ENCODE data around the gene PIF1.
"Not testable (repeated sequence)": the region's sequence is repeated elsewhere in the genome, so short reads cannot be mapped to it uniquely, and the experiment has no call there.

The PIF1 gene

DNA sequence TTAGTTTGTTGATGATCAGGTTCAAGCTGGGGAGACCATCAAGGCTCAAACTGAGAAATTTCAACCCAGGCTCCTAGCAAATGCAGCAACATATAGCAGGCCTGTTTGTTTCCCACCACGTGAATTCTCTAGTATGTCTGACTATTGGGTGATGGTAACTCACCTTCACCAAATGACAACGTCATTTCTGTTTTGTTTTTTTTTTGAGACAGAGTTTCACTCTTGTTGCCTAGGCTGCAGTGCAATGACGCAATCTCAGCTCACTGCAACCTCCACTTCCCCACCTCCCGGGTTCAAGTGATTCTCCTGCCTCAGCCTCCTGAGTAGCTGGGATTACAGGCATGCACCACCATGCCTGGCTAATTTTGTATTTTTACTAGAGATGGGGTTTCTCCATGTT is 10.5 kb downstream of the PIF1 start:
- not testable (repeated sequence) for H3K36me3 ChIP-seq (ENCODE audit: control insufficient read depth, insufficient read depth, low read length); H3K4me3 ChIP-seq (ENCODE audit: low read length); H3K9ac ChIP-seq (ENCODE audit: low read length); H3K4me1 ChIP-seq (ENCODE audit: control insufficient read depth, insufficient read depth, low read length); H3K27me3 ChIP-seq (ENCODE audit: control insufficient read depth, insufficient read depth, low read length); H3K27ac ChIP-seq (ENCODE audit: low read depth, low read length)

DNA sequence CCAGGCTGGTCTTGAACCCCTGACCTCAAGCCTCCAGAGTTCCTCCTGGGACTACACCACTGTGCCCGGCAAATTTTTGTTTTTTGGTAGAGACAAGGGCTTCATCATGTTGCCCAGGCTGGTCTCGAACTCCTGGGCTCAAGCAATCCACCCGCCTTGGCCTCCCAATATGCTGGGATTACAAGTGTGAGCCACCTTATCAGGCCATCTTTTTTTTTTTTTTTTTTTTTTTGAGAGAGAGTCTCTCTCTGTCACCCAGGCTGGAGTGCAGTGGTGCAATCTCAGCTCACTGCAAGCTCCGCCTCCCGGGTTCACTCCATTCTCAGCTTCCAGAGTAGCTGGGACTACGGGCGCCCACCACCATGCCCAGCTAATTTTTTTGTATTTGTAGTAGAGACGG is 11.2 kb downstream of the PIF1 start:
- not testable (repeated sequence) for H3K27me3 ChIP-seq (ENCODE audit: control insufficient read depth, insufficient read depth, low read length); H3K36me3 ChIP-seq (ENCODE audit: control insufficient read depth, insufficient read depth, low read length); H3K4me3 ChIP-seq (ENCODE audit: low read length); H3K9ac ChIP-seq (ENCODE audit: low read length); H3K4me1 ChIP-seq (ENCODE audit: control insufficient read depth, insufficient read depth, low read length); H3K27ac ChIP-seq (ENCODE audit: low read depth, low read length)

GRCh38 chr15:64813075-64813474 is 12.4 kb downstream of the PIF1 start:
- Histone ChIP-seq H3K4me3 (ENCODE audit: low read length) (no peak overlapping the region), H3K9ac (ENCODE audit: low read length) (no peak overlapping the region), H3K36me3 (ENCODE audit: control insufficient read depth, insufficient read depth, low read length) (no peaks in the 10 kb centered on the region), H3K27me3 (ENCODE audit: control insufficient read depth, insufficient read depth, low read length) (no peaks in the 10 kb centered on the region), H3K27ac (ENCODE audit: low read depth, low read length) (no peak overlapping the region), H3K4me1 (ENCODE audit: control insufficient read depth, insufficient read depth, low read length) (peaks cover 15% of the 10 kb centered on the region)

GRCh38 chr15:64810497-64811326 is 14.7 kb downstream of the PIF1 start:
- Histone ChIP-seq H3K27ac (ENCODE audit: low read depth, low read length) (peak overlapping the region; percentile 68), H3K9ac (ENCODE audit: low read length) (no peak overlapping the region), H3K4me1 (ENCODE audit: control insufficient read depth, insufficient read depth, low read length) (peaks cover 25% of the 10 kb centered on the region), H3K4me3 (ENCODE audit: low read length) (no peak overlapping the region), H3K36me3 (ENCODE audit: control insufficient read depth, insufficient read depth, low read length) (no peaks in the 10 kb centered on the region), H3K27me3 (ENCODE audit: control insufficient read depth, insufficient read depth, low read length) (no peaks in the 10 kb centered on the region)

DNA sequence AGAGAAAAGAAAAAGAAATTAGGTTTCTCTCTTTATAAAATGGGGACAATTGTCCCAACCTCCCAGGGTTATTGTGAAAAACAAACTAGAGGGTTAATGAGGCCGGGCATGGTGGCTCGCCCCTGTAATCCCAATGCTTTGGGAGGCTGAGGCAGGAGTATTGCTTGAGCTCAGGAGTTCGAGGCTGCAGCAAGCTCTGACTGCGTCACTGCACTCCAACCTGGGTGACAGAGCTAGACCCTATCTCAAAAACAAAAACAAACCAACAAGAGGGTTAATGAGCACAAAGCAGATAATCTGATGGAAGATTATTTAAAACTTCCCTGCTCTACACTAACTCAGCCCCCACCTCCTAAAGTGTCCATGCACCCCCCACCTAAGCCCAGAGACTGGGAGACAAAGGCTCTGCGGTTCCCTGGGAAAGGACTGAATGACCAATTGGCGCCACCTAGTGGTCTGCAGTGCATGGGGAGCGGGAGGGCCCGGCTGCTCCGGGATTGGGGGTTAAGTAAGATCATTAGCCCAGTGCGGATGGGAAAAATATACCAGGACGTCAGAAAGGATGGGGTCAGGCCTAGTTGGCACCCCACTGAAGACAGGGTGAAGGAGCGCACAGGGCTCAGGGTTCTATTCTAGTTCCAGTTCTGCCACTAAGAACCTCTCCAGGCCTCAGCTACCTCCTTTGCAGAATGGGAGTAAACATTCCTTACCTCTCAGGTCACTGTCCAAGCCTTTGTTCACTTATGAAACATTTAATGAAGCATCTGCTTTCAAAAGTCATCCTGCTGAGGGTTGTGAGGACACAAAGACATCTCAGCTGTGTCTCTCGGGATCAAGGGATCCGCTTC is 15.6 kb downstream of the PIF1 start:
- Histone ChIP-seq H3K4me3 (ENCODE audit: low read length) (no peak overlapping the region), H3K9ac (ENCODE audit: low read length) (no peak overlapping the region), H3K27ac (ENCODE audit: low read depth, low read length) (peak overlapping the region; percentile 74), H3K36me3 (ENCODE audit: control insufficient read depth, insufficient read depth, low read length) (no peaks in the 10 kb centered on the region), H3K27me3 (ENCODE audit: control insufficient read depth, insufficient read depth, low read length) (no peaks in the 10 kb centered on the region), H3K4me1 (ENCODE audit: control insufficient read depth, insufficient read depth, low read length) (peaks cover 25% of the 10 kb centered on the region)

- Histone ChIP-seq H3K27ac (ENCODE audit: low read depth, low read length) (peak overlapping the region; percentile 74), H3K36me3 (ENCODE audit: control insufficient read depth, insufficient read depth, low read length) (no peaks in the 10 kb centered on the region), H3K9ac (ENCODE audit: low read length) (no peak overlapping the region), H3K27me3 (ENCODE audit: control insufficient read depth, insufficient read depth, low read length) (no peaks in the 10 kb centered on the region), H3K4me3 (ENCODE audit: low read length) (no peak overlapping the region), H3K4me1 (ENCODE audit: control insufficient read depth, insufficient read depth, low read length) (peaks cover 25% of the 10 kb centered on the region)
These were observed 16.5 kb downstream of the PIF1 start for GRCh38 chr15:64808785-64809453.

GRCh38 chr15:64807751-64808222 is 17.7 kb downstream of the PIF1 start:
- Histone ChIP-seq H3K36me3 (ENCODE audit: control insufficient read depth, insufficient read depth, low read length) (no peaks in the 10 kb centered on the region), H3K27me3 (ENCODE audit: control insufficient read depth, insufficient read depth, low read length) (no peaks in the 10 kb centered on the region), H3K4me1 (ENCODE audit: control insufficient read depth, insufficient read depth, low read length) (peaks cover 25% of the 10 kb centered on the region), H3K4me3 (ENCODE audit: low read length) (peak overlapping the region; percentile 18), H3K27ac (ENCODE audit: low read depth, low read length) (peak overlapping the region; percentile 94), H3K9ac (ENCODE audit: low read length) (no peak overlapping the region)

DNA sequence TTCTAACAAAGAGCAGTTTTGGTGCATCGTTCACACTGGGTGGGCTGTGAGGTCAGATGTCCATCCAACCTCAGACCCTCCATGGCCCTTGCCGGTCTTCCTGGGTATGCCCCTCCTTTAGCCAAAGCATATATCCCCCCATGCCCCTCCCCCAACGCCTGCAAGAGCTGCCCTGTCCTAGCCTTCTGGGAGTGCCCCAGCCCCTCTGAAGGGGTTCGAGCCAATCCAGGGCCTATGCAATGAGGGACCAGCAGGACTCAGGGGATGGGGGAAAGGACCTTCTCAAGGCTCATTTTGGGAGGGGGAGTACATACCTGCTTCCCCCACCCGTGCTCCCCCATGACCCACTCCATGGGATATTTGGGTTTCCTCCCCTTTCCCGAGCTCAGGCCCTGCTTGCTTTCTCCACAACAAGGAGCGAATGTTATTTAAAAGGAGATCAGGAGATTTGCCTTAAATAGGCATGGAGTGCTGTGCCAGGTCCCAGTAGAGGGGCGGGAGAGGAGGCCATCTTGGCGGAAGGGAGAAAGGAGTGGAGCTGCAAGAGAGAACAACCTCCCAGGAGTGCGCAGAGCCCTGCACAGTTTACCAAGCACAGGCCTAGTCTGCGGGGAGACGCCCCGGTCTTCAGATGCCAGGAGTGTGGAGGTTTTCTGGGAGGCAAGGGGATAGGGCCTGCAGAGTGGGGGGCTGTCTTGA is 18.2 kb downstream of the PIF1 start:
- peak overlapping the region; percentile 18 for H3K4me3 ChIP-seq (ENCODE audit: low read length)
- H3K4me1 ChIP-seq (ENCODE audit: control insufficient read depth, insufficient read depth, low read length): peaks cover 25% of the 10 kb centered on the region
- peak overlapping the region; percentile 94 for H3K27ac ChIP-seq (ENCODE audit: low read depth, low read length)
- H3K27me3 ChIP-seq (ENCODE audit: control insufficient read depth, insufficient read depth, low read length): no peaks in the 10 kb centered on the region
- no peak overlapping the region for H3K9ac ChIP-seq (ENCODE audit: low read length)
- no peaks in the 10 kb centered on the region for H3K36me3 ChIP-seq (ENCODE audit: control insufficient read depth, insufficient read depth, low read length)

DNA sequence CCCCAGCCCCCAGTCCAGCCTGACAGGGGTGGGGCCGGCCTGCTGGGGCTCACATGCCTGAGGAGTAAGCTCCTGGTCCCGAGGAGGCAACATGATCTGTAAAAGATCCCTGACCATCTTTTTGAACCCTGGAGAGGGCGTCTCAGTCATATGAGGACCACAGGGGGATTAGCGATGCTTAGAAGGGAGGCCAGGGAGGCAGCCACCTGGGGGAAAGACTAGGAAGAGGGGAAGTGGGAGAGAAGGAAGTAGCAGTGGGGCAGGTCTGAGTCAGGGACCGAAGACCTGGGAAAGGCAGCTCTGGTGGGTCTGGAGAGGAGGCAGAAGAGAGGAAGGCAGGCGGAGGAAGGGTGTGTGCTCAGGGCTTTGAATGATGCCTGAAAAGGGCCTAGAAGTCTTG is 18.9 kb downstream of the PIF1 start:
- H3K4me3 ChIP-seq (ENCODE audit: low read length): no peak overlapping the region
- no peaks in the 10 kb centered on the region for H3K27me3 ChIP-seq (ENCODE audit: control insufficient read depth, insufficient read depth, low read length)
- H3K36me3 ChIP-seq (ENCODE audit: control insufficient read depth, insufficient read depth, low read length): no peaks in the 10 kb centered on the region
- peaks cover 29% of the 10 kb centered on the region for H3K4me1 ChIP-seq (ENCODE audit: control insufficient read depth, insufficient read depth, low read length)
- H3K27ac ChIP-seq (ENCODE audit: low read depth, low read length): peak overlapping the region; percentile 94
- H3K9ac ChIP-seq (ENCODE audit: low read length): no peak overlapping the region

GRCh38 chr15:64804619-64805018 is 20.8 kb downstream of the PIF1 start:
- Histone ChIP-seq H3K27ac (ENCODE audit: low read depth, low read length) (peak overlapping the region; percentile 59), H3K36me3 (ENCODE audit: control insufficient read depth, insufficient read depth, low read length) (no peaks in the 10 kb centered on the region), H3K27me3 (ENCODE audit: control insufficient read depth, insufficient read depth, low read length) (no peaks in the 10 kb centered on the region), H3K4me1 (ENCODE audit: control insufficient read depth, insufficient read depth, low read length) (peaks cover 23% of the 10 kb centered on the region), H3K4me3 (ENCODE audit: low read length) (no peak overlapping the region), H3K9ac (ENCODE audit: low read length) (no peak overlapping the region)

DNA sequence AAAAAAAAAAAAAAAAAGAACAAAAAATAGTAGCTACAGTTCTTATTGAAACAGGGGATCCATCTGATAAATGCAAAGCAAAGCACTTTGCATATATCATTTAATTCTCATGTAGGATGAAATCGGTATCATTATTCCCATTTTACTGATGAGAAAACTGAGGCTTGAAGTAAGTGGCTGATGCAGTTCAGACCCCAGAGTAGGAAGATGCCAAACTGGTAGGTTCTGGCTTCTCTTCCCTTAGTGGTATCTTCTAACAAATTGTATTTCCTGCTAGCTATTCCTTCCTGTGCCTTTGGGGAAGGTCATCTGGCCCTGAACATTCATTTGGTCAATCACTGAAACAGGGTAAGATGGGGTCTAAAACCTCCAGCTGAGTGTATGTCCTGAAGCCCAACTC is 21.9 kb downstream of the PIF1 start:
- Histone ChIP-seq H3K9ac (ENCODE audit: low read length) (no peak overlapping the region), H3K27me3 (ENCODE audit: control insufficient read depth, insufficient read depth, low read length) (no peaks in the 10 kb centered on the region), H3K4me3 (ENCODE audit: low read length) (no peak overlapping the region), H3K4me1 (ENCODE audit: control insufficient read depth, insufficient read depth, low read length) (peaks cover 17% of the 10 kb centered on the region), H3K36me3 (ENCODE audit: control insufficient read depth, insufficient read depth, low read length) (no peaks in the 10 kb centered on the region), H3K27ac (ENCODE audit: low read depth, low read length) (peak overlapping the region; percentile 64)

DNA sequence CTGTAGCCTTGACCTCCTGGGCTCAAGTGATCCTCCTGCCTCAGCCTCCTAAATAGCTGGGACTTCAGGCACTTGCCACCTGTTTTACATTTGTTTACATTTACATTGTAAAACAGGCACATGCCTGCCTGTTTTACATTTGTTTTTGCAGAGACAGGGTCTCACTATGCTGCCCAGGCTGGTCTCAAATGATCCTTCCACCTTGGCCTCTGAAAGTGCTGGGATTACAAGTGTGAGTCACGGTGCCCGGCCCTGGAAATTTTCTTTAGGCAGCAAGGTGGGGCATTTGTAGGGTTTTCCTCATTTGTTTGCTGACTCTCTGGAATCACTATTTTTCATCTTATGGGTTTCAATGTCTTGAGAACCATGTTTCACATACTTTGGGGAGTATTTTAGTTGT is 25.0 kb downstream of the PIF1 start:
- Histone ChIP-seq H3K27me3 (ENCODE audit: control insufficient read depth, insufficient read depth, low read length) (no peaks in the 10 kb centered on the region), H3K9ac (ENCODE audit: low read length) (no peak overlapping the region), H3K4me1 (ENCODE audit: control insufficient read depth, insufficient read depth, low read length) (peaks cover 5% of the 10 kb centered on the region), H3K4me3 (ENCODE audit: low read length) (no peak overlapping the region), H3K36me3 (ENCODE audit: control insufficient read depth, insufficient read depth, low read length) (no peaks in the 10 kb centered on the region), H3K27ac (ENCODE audit: low read depth, low read length) (peak overlapping the region; percentile 55)
